K562 (cell line): ENCODE measurements around the gene ZNF768. TPM values are rescaled to one million over a fixed set of nuclear protein-coding genes. Genes with fewer than 3 reads are reported as not detected.

Experiments
- CTCF ChIP-seq, 3 experiments: IDR thresholded peaks in 2 of 3; conservative IDR thresholded peaks in 1 of 3; 2 replicates each; pipeline ENCODE4 v1.5.1; 2011 to 2012; ENCODE audit warnings: low read length in 3 of 3, mild to moderate bottlenecking in 3 of 3, control low read depth in 2 of 3, improper control_type of control experiment in 1 of 3, inconsistent platforms in 1 of 3, low read depth in 1 of 3, mixed read lengths in 1 of 3, moderate library complexity in 1 of 3; ENCODE audit not compliant: insufficient read depth in 2 of 3
- DDX20 ChIP-seq: fragments of 450-650 bp; IDR thresholded peaks from 2 replicates; pipeline ENCODE4 v1.6.1; 2016; ENCODE audit warnings: missing genetic modification characterization, low read depth, mild to moderate bottlenecking, missing compliant biosample characterization, moderate library complexity
- HNRNPLL ChIP-seq: fragments of 200-400 bp; formaldehyde crosslinking; IDR thresholded peaks from 2 replicates; pipeline ENCODE4 v1.6.1; 2017; ENCODE audit warnings: low read length, low read depth, mild to moderate bottlenecking; ENCODE audit not compliant: poor library complexity, severe bottlenecking
- MAZ ChIP-seq, 2 experiments: fragments of 450-650 bp in 1 of 2; sonication (generic) in 1 of 2; formaldehyde crosslinking; IDR thresholded peaks in 1 of 2; conservative IDR thresholded peaks in 1 of 2; 2 replicates each; pipeline versions ENCODE4 v1.4.0 to v1.5.0; 2020; ENCODE audit warnings: mild to moderate bottlenecking in 1 of 2, missing genetic modification reagents in 1 of 2
- MITF ChIP-seq: IDR thresholded peaks from 2 replicates; pipeline ENCODE4 v1.6.1; 2014; ENCODE audit warnings: antibody characterized with exemption
- MLLT1 ChIP-seq, 2 experiments: fragments of 450-650 bp; IDR thresholded peaks; 2 replicates each; pipeline ENCODE4 v1.6.1; 2016
- MTF1 ChIP-seq: fragments of 250-450 bp; sonication (Bioruptor Pico); IDR thresholded peaks from 2 replicates; pipeline ENCODE4 v1.9.0; 2021; ENCODE audit warnings: moderate library complexity, mild to moderate bottlenecking, inconsistent platforms, borderline replicate concordance
- MXI1 ChIP-seq: IDR thresholded peaks from 2 replicates; pipeline ENCODE4 v1.6.1; 2011; ENCODE audit warnings: low read depth, mild to moderate bottlenecking, improper control_type of control experiment, low read length
- MYC ChIP-seq, 2 experiments: fragments of 250-450 bp in 1 of 2; sonication (Bioruptor Pico) in 1 of 2; IDR thresholded peaks; 2 replicates each; pipeline versions ENCODE4 v1.5.1 to v1.6.1; 2012 to 2021; ENCODE audit warnings: low read depth in 2 of 2, borderline replicate concordance in 1 of 2, improper control_type of control experiment in 1 of 2, low read length in 1 of 2, mild to moderate bottlenecking in 1 of 2, moderate library complexity in 1 of 2
- OTX1 ChIP-seq: fragments of 450-650 bp; formaldehyde crosslinking; IDR thresholded peaks from 2 replicates; pipeline ENCODE4 v1.4.0; 2022; ENCODE audit warnings: mild to moderate bottlenecking
- PHF8 ChIP-seq: fragments of 200-600 bp; sonication (generic); IDR thresholded peaks from 2 replicates; pipeline ENCODE4 v1.6.1; 2012; ENCODE audit warnings: mixed run types, mild to moderate bottlenecking, inconsistent platforms, low read length, moderate library complexity, borderline replicate concordance
- RCOR1 ChIP-seq, 2 experiments: IDR thresholded peaks; 2 replicates each; pipeline ENCODE4 v1.6.1; 2012; ENCODE audit warnings: low read depth in 2 of 2, low read length in 2 of 2, borderline replicate concordance in 1 of 2, improper control_type of control experiment in 1 of 2
- TEAD4 ChIP-seq, 2 experiments: sonication (generic) in 1 of 2; formaldehyde crosslinking in 1 of 2; IDR thresholded peaks; 2 replicates each; pipeline versions ENCODE4 v1.6.1 to v1.8.0; 2012 to 2022; ENCODE audit warnings: borderline replicate concordance in 1 of 2, inconsistent platforms in 1 of 2, low read length in 1 of 2, mild to moderate bottlenecking in 1 of 2, missing genetic modification reagents in 1 of 2
- ZNF197 ChIP-seq: fragments of 200-800 bp; sonication (Bioruptor generic); IDR thresholded peaks from 2 replicates; pipeline ENCODE4 v1.6.1; 2016; ENCODE audit warnings: low read depth, missing genetic modification characterization, missing compliant biosample characterization
- ZNF384 ChIP-seq: IDR thresholded peaks from 2 replicates; pipeline ENCODE4 v1.6.1; 2012; ENCODE audit warnings: low read depth, low read length, improper control_type of control experiment
- polyA plus RNA-seq, 8 experiments: library from polyadenylated mRNA; depleted of rRNA in 4 of 8; stranded (reverse) in 5 of 8; unstranded in 3 of 8; fragments of >200 nt; fragmentation: Nextera tagmentation in 2 of 8; fragmentation: Illumina TruSeq in 1 of 8; extraction: Ambion mirVana in 2 of 8; extraction: Trizol in 1 of 8; gene quantifications; 2 replicates each; pipeline versions ENCODE4 v1.2.1 to v1.2.3, GENCODE V29; 2011 to 2014; ENCODE audit warnings: inconsistent platforms in 1 of 8, missing spikeins in 1 of 8
- total RNA-seq, 7 experiments: library from RNA; depleted of rRNA in 6 of 7; stranded (reverse); fragments of >200 nt in 6 of 7; fragmentation: Illumina TruSeq in 2 of 7; extraction: Trizol in 2 of 7; gene quantifications; 2 replicates each; pipeline versions ENCODE4 v1.2.1 to v1.2.3, GENCODE V29; 2011 to 2021; ENCODE audit warnings: low replicate concordance in 1 of 7
- TF ChIP-seq, protein P1 (sequence below): fragments of 450-650 bp; conservative IDR thresholded peaks from 2 replicates; pipeline ENCODE4 v1.6.1; 2016; ENCODE audit warnings: missing genetic modification characterization, low read depth, mild to moderate bottlenecking, missing compliant biosample characterization, moderate library complexity
- TF ChIP-seq, protein P2 (sequence below): IDR thresholded peaks from 2 replicates; pipeline ENCODE4 v1.6.1; 2011; ENCODE audit warnings: borderline replicate concordance, low read depth, mild to moderate bottlenecking, moderate library complexity, low read length; ENCODE audit not compliant: insufficient read depth, poor library complexity, severe bottlenecking

Gene ZNF768
- total and polyA plus RNA-seq, 9 of the 15 experiments (the other 6 are each of a cell fraction or from before 2014, with no cell fraction given), result 0.13 to 50.7 (median 26.9) TPM

GRCh38 chr16:30535777-30536190 is 9.4 kb upstream of the ZNF768 start (continued):
- TF ChIP-seq MITF (0 out of 2 replicates have a peak, but pooled peaks have one; percentile 8), HNRNPLL (peak; percentile 46), MAZ (CRISPR knock-in tag; conservative IDR thresholded peaks at IDR 0.05 in 1 of 2, IDR thresholded peaks at IDR 0.05 in 1 of 2) (peak; percentile 41 to 71; a peak in 3 of 4 replicates), MYC (IDR thresholded peaks at IDR 0.05; ENCODE audit: low read depth, low read length) (peak; percentile 98), MYC (CRISPR knock-in tag; IDR thresholded peaks at IDR 0.05; ENCODE audit: borderline replicate concordance, low read depth) (peak; percentile 75; the same call in 1 of the 2 replicates), CTCF (IDR thresholded peaks at IDR 0.05 in 2 of 3, conservative IDR thresholded peaks at IDR 0.05 in 1 of 3; ENCODE audit: insufficient read depth in 2 of 3, low read depth in 1 of 3, low read length in 3 of 3) (peak; percentile 80 to 85 (median 82)), ZNF384 (peak; percentile 23; the same call in 1 of the 2 replicates), MLLT1 (IDR thresholded peaks at IDR 0.05) (peak in 1 of 2 experiments; percentile 61; a peak in 2 of 4 replicates), DDX20 (no peak), MXI1 (0 out of 2 replicates have a peak, but pooled peaks have one; percentile 30), RCOR1 (IDR thresholded peaks at IDR 0.05; ENCODE audit: borderline replicate concordance in 1 of 2, low read depth in 2 of 2, low read length in 2 of 2) (peak in 1 of 2 experiments; percentile 42; a peak in 1 of 4 replicates), OTX1 (CRISPR knock-in tag) (peak; percentile 55; the same call in 1 of the 2 replicates), TEAD4 (IDR thresholded peaks at IDR 0.05; ENCODE audit: low read length) (0 out of 2 replicates have a peak, but pooled peaks have one; percentile 6), TEAD4 (CRISPR knock-in tag; IDR thresholded peaks at IDR 0.05; ENCODE audit: borderline replicate concordance) (no peak), ZNF197 (CRISPR knock-in tag) (no peak), MTF1 (CRISPR knock-in tag) (no peak), PHF8 (peak; percentile 40)
- TF ChIP-seq, protein P1, sequence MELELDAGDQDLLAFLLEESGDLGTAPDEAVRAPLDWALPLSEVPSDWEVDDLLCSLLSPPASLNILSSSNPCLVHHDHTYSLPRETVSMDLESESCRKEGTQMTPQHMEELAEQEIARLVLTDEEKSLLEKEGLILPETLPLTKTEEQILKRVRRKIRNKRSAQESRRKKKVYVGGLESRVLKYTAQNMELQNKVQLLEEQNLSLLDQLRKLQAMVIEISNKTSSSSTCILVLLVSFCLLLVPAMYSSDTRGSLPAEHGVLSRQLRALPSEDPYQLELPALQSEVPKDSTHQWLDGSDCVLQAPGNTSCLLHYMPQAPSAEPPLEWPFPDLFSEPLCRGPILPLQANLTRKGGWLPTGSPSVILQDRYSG (tag), result no peak
- TF ChIP-seq, protein P2, sequence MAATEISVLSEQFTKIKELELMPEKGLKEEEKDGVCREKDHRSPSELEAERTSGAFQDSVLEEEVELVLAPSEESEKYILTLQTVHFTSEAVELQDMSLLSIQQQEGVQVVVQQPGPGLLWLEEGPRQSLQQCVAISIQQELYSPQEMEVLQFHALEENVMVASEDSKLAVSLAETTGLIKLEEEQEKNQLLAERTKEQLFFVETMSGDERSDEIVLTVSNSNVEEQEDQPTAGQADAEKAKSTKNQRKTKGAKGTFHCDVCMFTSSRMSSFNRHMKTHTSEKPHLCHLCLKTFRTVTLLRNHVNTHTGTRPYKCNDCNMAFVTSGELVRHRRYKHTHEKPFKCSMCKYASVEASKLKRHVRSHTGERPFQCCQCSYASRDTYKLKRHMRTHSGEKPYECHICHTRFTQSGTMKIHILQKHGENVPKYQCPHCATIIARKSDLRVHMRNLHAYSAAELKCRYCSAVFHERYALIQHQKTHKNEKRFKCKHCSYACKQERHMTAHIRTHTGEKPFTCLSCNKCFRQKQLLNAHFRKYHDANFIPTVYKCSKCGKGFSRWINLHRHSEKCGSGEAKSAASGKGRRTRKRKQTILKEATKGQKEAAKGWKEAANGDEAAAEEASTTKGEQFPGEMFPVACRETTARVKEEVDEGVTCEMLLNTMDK, result peak; percentile 72
